HEK293 (cell line): ENCODE measurements around the gene SLC7A6.
"Not testable (repeated sequence)": the region's sequence is repeated elsewhere in the genome, so short reads cannot be mapped to it uniquely, and the experiment has no call there.

Experiments
- CTCF ChIA-PET: fragments of 350-600 bp; formaldehyde crosslinking; extraction: SDS; loops from one replicate; lab custom pipeline; 2021; ENCODE audit warnings: antibody characterized with exemption; lab: Yijun Ruan, JAX
- POLR2A ChIA-PET: fragments of 300-600 bp; formaldehyde crosslinking; extraction: SDS; loops from one replicate; lab custom pipeline; 2020; ENCODE audit warnings: antibody characterized with exemption, inconsistent platforms; lab: Yijun Ruan, JAX
- H3K27ac ChIP-seq: fragments of 200-500 bp; sonication (Bioruptor generic); 2 replicates; pipeline ENCODE4 v1.5.1; 2014; ENCODE audit warnings: low read depth, low read length, control low read depth, inconsistent platforms; ENCODE audit errors: extremely low read depth
- H3K36me3 ChIP-seq, 2 experiments: fragments of 200-500 bp in 1 of 2; sonication (Bioruptor generic) in 1 of 2; 1 replicate in 1 of 2; 2 replicates in 1 of 2; pipeline ENCODE4 v1.5.1; 2014 to 2017; ENCODE audit warnings: inconsistent platforms in 2 of 2, low read length in 2 of 2; ENCODE audit not compliant: control insufficient read depth in 2 of 2, insufficient read depth in 1 of 2
- H3K4me1 ChIP-seq: fragments of 200-500 bp; sonication (Bioruptor generic); 2 replicates; pipeline ENCODE4 v1.5.1; 2014; ENCODE audit warnings: mild to moderate bottlenecking, low read length, inconsistent platforms; ENCODE audit not compliant: control insufficient read depth, insufficient read depth
- H3K4me3 ChIP-seq: 2 replicates; pipeline ENCODE4 v1.5.1; 2011; ENCODE audit warnings: low read depth, mild to moderate bottlenecking, control low read depth, low read length, moderate library complexity
- H3K9me3 ChIP-seq: fragments of 200-500 bp; sonication (Bioruptor generic); 2 replicates; pipeline ENCODE4 v1.5.1; 2014; ENCODE audit warnings: low read depth, low read length, inconsistent platforms; ENCODE audit not compliant: control insufficient read depth, insufficient read depth
- BCL11B ChIP-seq: fragments of 450-650 bp; formaldehyde crosslinking; IDR thresholded peaks from 2 replicates; pipeline ENCODE4 v1.5.1; 2016; ENCODE audit warnings: low read depth, missing biosample characterization, missing genetic modification characterization
- OSR2 ChIP-seq: fragments of 450-650 bp; formaldehyde crosslinking; IDR thresholded peaks from 2 replicates; pipeline ENCODE4 v1.5.1; 2016; ENCODE audit warnings: missing biosample characterization, missing genetic modification characterization
- SALL2 ChIP-seq: fragments of 450-650 bp; formaldehyde crosslinking; IDR thresholded peaks from 2 replicates; pipeline ENCODE4 v1.5.0; 2017; ENCODE audit warnings: missing biosample characterization, mild to moderate bottlenecking, missing genetic modification characterization, borderline replicate concordance
- ZNF132 ChIP-seq: fragments of 450-650 bp; formaldehyde crosslinking; IDR thresholded peaks from 2 replicates; pipeline ENCODE4 v1.5.1; 2017; ENCODE audit warnings: missing biosample characterization, missing genetic modification characterization, borderline replicate concordance
- ZNF157 ChIP-seq: fragments of 450-650 bp; formaldehyde crosslinking; IDR thresholded peaks from 2 replicates; pipeline ENCODE4 v1.5.1; 2016; ENCODE audit warnings: missing biosample characterization, missing genetic modification characterization
- ZNF175 ChIP-seq: fragments of 450-650 bp; formaldehyde crosslinking; IDR thresholded peaks from 2 replicates; pipeline ENCODE4 v1.5.1; 2016; ENCODE audit warnings: missing biosample characterization, missing genetic modification characterization
- ZNF571 ChIP-seq: fragments of 450-650 bp; formaldehyde crosslinking; IDR thresholded peaks from 2 replicates; pipeline ENCODE4 v1.5.0; 2017; ENCODE audit warnings: missing biosample characterization, missing genetic modification characterization
- TF ChIP-seq, protein P1 (sequence below): fragments of 450-650 bp; formaldehyde crosslinking; IDR thresholded peaks from 2 replicates; pipeline ENCODE4 v1.5.1; 2017; ENCODE audit warnings: missing biosample characterization, missing genetic modification characterization
- TF ChIP-seq, protein P2 (sequence below): fragments of 450-650 bp; IDR thresholded peaks from 2 replicates; pipeline ENCODE4 v1.5.1; 2018; ENCODE audit warnings: missing biosample characterization, missing genetic modification characterization

SLC7A6 gene

DNA sequence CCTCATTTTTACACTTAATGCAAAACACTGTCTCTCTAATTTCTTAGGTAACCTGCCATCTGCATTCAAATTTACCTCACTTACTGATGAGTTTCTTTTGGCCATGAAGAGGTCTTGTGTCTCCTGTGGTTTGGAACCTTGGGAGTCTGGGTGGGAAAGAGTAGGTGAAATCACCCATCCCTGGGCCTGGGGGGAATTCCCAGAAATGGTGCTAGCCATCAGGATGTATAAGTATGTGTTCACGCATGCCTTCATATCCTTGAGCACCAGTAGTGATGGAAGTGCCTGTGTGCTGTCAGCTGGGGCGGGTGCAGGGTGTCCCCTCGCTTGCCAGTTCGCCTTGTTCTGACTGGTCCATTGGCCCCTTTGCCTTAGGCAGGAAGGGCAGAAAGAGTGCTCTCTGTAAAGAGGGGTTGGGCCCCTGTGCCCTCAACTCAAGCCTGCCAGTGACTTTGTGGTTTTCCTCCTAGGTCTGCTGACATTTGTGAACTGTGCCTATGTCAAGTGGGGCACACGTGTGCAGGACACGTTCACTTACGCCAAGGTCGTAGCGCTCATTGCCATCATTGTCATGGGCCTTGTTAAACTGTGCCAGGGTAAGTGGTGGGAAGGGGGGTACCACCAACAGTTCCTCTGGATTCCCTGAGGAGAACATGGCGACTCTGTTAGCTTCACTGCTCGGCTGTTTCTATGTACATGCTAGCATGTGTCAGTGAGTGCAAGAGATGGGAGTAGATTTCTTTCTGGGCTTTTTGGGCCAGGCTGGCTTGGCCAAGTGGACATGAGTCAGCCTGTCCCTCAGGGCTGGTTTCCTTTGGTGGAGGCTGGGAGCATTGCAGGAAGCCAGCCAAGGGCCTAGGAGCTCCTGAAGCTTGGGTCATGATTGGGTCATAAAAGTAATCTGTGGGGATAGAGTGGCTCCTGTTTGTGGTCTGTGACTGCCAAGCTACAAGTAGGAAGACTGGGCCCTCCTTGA is 23.2 kb downstream of the SLC7A6 start:
- Histone ChIP-seq H3K27ac (no peak overlapping the region), H3K4me1 (no peaks in the 10 kb centered on the region), H3K9me3 (no peaks in the 10 kb centered on the region), H3K36me3 (peaks cover 12 to 72% of the 10 kb centered on the region in 2 experiments; a peak in 2 of 3 replicates), H3K4me3 (no peak overlapping the region)
- ChIA-PET POLR2A (interaction anchor here (0.6 to 0.7 kb wide), 2 partner anchors 11 to 104 kb away, joined by 3 read pairs; no protein-coding TSS in a partner anchor), CTCF (interaction anchor here (0.6 kb wide), 1 partner anchor 16 kb away, joined by 3 read pairs; no protein-coding TSS in a partner anchor)
- TF ChIP-seq ZNF157 (tag by site-specific recombination), result no peak
- peak; percentile 68 for TF ChIP-seq OSR2
- no peak for TF ChIP-seq BCL11B (tag by site-specific recombination)

DNA sequence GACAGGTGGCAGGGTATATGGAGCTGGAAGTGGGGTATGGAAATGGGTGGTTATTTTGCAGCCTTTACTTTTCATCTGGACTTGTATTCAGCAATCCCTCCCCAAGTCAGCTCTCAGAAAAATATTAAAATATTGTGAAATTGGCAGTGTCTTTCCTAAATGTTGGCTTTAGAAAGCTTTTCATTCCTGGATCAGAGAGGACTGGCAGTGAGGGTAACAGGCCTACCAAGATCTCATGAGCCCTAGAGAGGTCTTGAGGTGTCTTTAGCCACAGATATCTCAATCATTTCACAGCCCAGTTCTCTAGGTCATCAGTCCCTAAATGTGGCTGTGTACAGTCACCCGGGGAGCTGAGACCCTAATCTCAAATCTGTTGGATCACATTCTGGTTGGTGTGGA is 23.9 kb downstream of the SLC7A6 start:
- POLR2A ChIA-PET, result interaction anchor here (0.6 kb wide), 1 partner anchor 15 kb away, joined by 5 read pairs; no protein-coding TSS in a partner anchor
- TF ChIP-seq SALL2 (no peak), ZNF571 (tag by site-specific recombination) (no peak), ZNF175 (tag by site-specific recombination) (no peak), ZNF132 (tag by site-specific recombination) (no peak)
- TF ChIP-seq, protein P1, sequence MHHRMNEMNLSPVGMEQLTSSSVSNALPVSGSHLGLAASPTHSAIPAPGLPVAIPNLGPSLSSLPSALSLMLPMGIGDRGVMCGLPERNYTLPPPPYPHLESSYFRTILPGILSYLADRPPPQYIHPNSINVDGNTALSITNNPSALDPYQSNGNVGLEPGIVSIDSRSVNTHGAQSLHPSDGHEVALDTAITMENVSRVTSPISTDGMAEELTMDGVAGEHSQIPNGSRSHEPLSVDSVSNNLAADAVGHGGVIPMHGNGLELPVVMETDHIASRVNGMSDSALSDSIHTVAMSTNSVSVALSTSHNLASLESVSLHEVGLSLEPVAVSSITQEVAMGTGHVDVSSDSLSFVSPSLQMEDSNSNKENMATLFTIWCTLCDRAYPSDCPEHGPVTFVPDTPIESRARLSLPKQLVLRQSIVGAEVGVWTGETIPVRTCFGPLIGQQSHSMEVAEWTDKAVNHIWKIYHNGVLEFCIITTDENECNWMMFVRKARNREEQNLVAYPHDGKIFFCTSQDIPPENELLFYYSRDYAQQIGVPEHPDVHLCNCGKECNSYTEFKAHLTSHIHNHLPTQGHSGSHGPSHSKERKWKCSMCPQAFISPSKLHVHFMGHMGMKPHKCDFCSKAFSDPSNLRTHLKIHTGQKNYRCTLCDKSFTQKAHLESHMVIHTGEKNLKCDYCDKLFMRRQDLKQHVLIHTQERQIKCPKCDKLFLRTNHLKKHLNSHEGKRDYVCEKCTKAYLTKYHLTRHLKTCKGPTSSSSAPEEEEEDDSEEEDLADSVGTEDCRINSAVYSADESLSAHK (tag by site-specific recombination), result no peak
- TF ChIP-seq, all 188 proteins: peak for 0
- CTCF ChIA-PET, result no interaction called here
- no peak overlapping the region for H3K27ac ChIP-seq
- no peaks in the 10 kb centered on the region for H3K4me1 ChIP-seq
- no peak overlapping the region for H3K4me3 ChIP-seq
- no peaks in the 10 kb centered on the region for H3K9me3 ChIP-seq
- H3K36me3 ChIP-seq, result peaks cover 11 to 70% of the 10 kb centered on the region in 2 experiments; a peak in 2 of 3 replicates

DNA sequence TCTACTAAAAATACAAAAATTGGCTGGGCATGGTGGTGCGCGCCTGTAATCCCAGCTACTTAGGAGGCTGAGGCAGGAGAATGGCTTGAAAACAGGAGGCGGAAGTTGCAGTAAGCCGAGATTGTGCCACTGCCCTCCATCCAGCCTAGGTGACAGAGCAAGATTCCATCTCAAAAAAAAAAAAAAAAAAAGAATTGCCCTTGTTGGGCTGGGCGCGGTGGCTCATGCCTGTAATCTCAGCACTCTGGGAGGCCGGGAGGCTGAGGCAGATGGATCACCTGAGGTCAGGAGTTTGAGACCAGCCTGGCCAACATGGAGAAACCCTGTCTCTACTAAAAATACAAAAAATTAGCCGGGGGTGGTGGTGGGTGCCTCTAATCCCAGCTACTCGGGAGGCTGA is 24.5 kb downstream of the SLC7A6 start:
- peaks cover 12 to 74% of the 10 kb centered on the region in 2 experiments; a peak in 2 of 3 replicates for H3K36me3 ChIP-seq
- POLR2A ChIA-PET, result interaction anchor here (0.6 to 1.4 kb wide), 2 partner anchors 14 to 22 kb away, joined by 5 to 7 read pairs; partner anchors contain the start of genes PRMT7 and SLC7A6OS
- H3K9me3 ChIP-seq, H3K27ac ChIP-seq, CTCF ChIA-PET, H3K4me1 ChIP-seq, H3K4me3 ChIP-seq: not testable (repeated sequence)

DNA sequence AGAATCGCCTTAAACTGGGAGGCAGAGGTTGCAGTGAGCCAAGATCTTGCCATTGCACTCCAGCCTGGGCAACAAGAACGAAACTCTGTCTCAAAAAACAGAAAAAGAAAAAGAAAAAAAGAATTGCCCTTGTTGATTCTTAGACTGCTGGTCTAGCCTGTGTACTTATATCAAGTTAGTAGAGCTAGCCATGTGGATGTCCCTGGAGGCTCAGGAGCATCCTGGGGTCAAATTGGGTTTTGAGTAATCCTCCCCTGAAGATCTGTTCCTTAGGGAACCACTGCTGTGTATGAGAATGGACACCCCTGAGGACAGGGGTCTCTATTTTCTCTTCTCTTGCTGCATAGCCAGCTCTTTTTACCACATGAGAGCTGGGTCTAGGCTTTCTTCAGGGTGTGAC is 24.9 kb downstream of the SLC7A6 start:
- ChIA-PET CTCF (interaction anchor here (1.1 kb wide), 1 partner anchor 40 kb away, joined by 5 read pairs; no protein-coding TSS in a partner anchor), POLR2A (interaction anchor here (1.4 kb wide), 1 partner anchor 22 kb away, joined by 7 read pairs; the partner anchor contains the start of genes PRMT7 and SLC7A6OS)
- Histone ChIP-seq H3K9me3 (no peaks in the 10 kb centered on the region), H3K4me1 (no peaks in the 10 kb centered on the region), H3K36me3 (peaks cover 16 to 74% of the 10 kb centered on the region in 2 experiments; a peak in 2 of 3 replicates), H3K4me3 (no peak overlapping the region), H3K27ac (no peak overlapping the region)
- TF ChIP-seq, protein P2, sequence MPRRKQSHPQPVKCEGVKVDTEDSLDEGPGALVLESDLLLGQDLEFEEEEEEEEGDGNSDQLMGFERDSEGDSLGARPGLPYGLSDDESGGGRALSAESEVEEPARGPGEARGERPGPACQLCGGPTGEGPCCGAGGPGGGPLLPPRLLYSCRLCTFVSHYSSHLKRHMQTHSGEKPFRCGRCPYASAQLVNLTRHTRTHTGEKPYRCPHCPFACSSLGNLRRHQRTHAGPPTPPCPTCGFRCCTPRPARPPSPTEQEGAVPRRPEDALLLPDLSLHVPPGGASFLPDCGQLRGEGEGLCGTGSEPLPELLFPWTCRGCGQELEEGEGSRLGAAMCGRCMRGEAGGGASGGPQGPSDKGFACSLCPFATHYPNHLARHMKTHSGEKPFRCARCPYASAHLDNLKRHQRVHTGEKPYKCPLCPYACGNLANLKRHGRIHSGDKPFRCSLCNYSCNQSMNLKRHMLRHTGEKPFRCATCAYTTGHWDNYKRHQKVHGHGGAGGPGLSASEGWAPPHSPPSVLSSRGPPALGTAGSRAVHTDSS (tag by site-specific recombination), result no peak
- no peak for TF ChIP-seq BCL11B (tag by site-specific recombination)
